ENCODE results near the gene MARS1.

MARS1 gene

GRCh38 chr12:57473392-57473791, 14.5 kb upstream of the MARS1 start:
- DNase-seq (ENCODE audit: low read depth in 2 of 2) = no peak

- no peak for DNase-seq (ENCODE audit: low read depth in 2 of 2)
These were observed 14.0 kb upstream of the MARS1 start for GRCh38 chr12:57473886-57474285.

GRCh38 chr12:57474430-57474829, 13.4 kb upstream of the MARS1 start:
- no peak for DNase-seq (ENCODE audit: low read depth in 2 of 2)

- no peak for DNase-seq (ENCODE audit: low read depth in 2 of 2)
These were observed 13.0 kb upstream of the MARS1 start for GRCh38 chr12:57474862-57475261.

GRCh38 chr12:57475271-57476161, 12.4 kb upstream of the MARS1 start:
- no peak for DNase-seq (ENCODE audit: low read depth in 2 of 2)

GRCh38 chr12:57476162-57476992, 11.5 kb upstream of the MARS1 start:
- DNase-seq (ENCODE audit: low read depth in 2 of 2) = no peak

- no peak for DNase-seq (ENCODE audit: low read depth in 2 of 2)
These were observed 10.7 kb upstream of the MARS1 start for GRCh38 chr12:57476993-57477709.

GRCh38 chr12:57477710-57478681, 9.9 kb upstream of the MARS1 start:
- DNase-seq (ENCODE audit: low read depth in 2 of 2) = no peak

- DNase-seq (ENCODE audit: low read depth in 2 of 2) = no peak
These were observed 8.9 kb upstream of the MARS1 start for GRCh38 chr12:57479043-57479375.

- DNase-seq (ENCODE audit: low read depth in 2 of 2) = no peak
These were observed 8.3 kb upstream of the MARS1 start, which contains the start of gene ARHGAP9 for GRCh38 chr12:57479376-57480115. ARHGAP9 (minus strand) TSS chr12:57479866; CDS start chr12:57479406, 460 bp downstream.

GRCh38 chr12:57481671-57482070, 6.2 kb upstream of the MARS1 start:
- DNase-seq (ENCODE audit: low read depth in 2 of 2) = no peak

GRCh38 chr12:57483466-57483865, 4.4 kb upstream of the MARS1 start:
- no peak for DNase-seq (ENCODE audit: low read depth in 2 of 2)

- DNase-seq (ENCODE audit: low read depth in 2 of 2) = no peak
These were observed 2.2 kb upstream of the MARS1 start for GRCh38 chr12:57485695-57486094.

- no peak for DNase-seq (ENCODE audit: low read depth in 2 of 2)
These were observed 742 bp upstream of the MARS1 start for GRCh38 chr12:57487055-57487596.

GRCh38 chr12:57488402-57489156, 711 bp downstream of the MARS1 start:
- no peak for DNase-seq (ENCODE audit: low read depth in 2 of 2)

- no peak for DNase-seq (ENCODE audit: low read depth in 2 of 2)
These were observed 1.3 kb downstream of the MARS1 start for GRCh38 chr12:57489157-57489641.

- no peak for DNase-seq (ENCODE audit: low read depth in 2 of 2)
These were observed 2.3 kb downstream of the MARS1 start for GRCh38 chr12:57490126-57490525.

GRCh38 chr12:57491393-57492280, 3.8 kb downstream of the MARS1 start:
- no peak for DNase-seq (ENCODE audit: low read depth in 2 of 2)
